DMS 273 (cell line): ENCODE data around the gene MCC.

Experiments used
- DNase-seq: peaks from one replicate; lab custom pipeline; 2025; ENCODE audit not compliant: unreplicated experiment; lab: John Stamatoyannopoulos, UW

The MCC gene

GRCh38 chr5:113161806-113162205 is 326.4 kb downstream of the MCC start:
- peak; percentile 87 for DNase-seq

- no peak for DNase-seq
Measured at GRCh38 chr5:113157886-113158285, 330.4 kb downstream of the MCC start.

DNA sequence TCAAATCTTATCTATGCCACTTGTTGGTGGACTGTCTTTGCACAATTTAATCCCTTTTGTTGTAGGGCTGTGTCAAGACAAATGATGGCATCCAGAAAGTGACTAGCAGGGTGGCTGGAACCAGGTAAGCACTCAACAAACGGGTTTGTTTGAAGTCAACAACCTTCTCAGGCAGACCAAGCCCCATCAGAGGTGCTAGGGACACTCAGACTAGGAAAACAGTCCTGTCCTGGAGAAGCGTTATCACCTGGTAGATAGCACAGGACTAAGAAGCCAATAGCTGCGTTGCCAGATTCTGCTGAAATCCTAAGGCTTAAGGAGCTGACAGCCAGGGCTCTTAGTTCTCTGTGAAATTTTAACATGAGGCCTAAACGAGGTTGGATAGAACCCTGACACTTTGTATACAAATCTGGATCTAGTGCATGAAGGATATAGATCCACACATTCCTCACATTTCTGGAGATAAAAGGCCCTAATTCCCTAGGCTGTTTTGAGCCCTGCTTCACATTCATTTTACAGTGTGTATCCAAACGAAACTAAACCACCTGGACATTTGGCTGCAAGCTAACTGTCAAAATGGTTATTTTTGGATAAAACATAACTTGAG is 331.9 kb downstream of the MCC start:
- DNase-seq = no peak

GRCh38 chr5:113153512-113154097 is 334.6 kb downstream of the MCC start:
- DNase-seq = no peak

- DNase-seq = no peak
Measured at GRCh38 chr5:113152380-113152740, 335.9 kb downstream of the MCC start.

DNA sequence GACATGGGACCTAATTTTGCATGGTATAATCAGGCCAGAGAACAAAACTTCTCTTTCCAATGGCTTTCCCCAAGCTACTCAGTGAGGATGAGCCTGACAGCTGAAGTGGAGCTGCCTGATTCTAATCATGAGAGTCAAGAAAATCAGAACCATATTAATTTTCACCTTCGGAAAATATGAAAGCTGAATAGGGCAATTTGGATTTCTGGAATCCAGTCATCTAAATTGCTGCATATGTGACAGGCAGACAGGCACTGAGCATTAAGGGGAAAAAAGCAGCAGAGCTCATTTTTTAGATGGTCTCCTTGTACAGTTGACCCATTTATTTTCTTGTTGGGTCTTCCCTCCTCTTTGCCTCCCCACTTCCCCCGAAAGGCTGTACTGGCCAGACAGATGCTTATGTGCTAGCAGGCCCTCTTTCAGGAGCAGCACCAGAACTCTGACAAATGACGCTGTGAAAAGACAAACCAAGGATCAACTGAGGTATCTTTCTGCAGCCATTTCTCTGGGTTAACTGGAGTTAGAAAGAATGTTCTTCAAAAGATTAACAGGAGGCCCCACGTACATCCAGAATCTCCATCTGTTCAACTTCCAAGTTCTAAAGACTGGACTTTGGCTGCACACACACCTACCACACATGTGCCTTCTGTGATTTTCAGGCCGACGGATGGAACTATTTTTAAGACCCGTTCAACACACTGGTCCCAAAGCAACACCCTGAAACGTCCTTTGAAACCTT is 336.4 kb downstream of the MCC start:
- DNase-seq = no peak

GRCh38 chr5:113150821-113151220 is 337.4 kb downstream of the MCC start:
- DNase-seq = no peak

- DNase-seq = no peak
Measured at GRCh38 chr5:113150221-113150620, 338.0 kb downstream of the MCC start.

DNA sequence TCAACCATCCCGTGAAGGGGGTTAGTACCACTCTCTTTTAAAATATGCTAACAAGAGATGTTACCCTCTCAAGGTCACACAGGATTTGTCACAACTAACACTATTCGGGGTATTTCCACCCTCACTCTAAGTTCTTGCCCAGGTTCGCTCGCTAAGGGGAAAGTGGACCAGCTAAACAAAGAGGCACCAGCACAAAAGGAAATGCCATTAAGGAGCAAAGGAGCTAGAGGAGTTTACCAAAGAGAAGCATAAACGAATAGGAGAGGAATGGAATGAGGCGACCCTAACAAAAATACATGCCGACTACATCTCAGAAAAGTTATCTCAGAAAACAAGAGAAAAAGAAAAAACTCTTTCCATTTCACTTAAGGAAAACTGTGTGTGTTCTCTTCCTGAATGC is 340.7 kb downstream of the MCC start:
- DNase-seq = no peak

- DNase-seq = no peak
Measured at GRCh38 chr5:113147101-113147508, 341.1 kb downstream of the MCC start.

DNA sequence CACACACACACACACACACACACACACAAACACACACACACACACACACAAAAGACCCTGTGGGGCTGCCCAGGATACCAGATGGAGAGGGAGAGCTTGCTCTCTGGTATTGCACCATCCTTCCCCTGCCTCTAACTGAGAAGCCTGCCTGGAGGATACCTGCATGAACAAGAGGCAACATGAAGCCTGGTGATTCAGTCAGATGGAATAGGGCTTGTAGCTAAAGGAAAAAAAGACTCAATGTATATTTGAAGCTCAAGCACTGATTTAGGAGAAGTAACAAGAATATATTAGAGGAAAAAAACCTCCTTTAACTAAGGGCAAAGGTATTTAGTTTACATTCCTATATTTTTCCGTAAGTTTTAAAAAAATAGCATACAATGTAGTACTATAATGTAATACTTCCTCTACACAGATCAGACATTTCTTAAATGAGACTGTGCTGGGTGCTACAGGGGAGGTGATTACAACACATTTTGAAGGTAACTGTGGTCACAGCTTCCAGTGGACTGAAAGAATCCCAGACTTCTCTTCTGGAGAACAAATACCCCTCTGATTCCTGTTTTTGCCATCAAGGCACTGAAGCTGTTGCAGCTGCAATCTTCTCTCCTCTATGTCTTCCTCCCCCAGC is 342.4 kb downstream of the MCC start:
- no peak for DNase-seq

DNA sequence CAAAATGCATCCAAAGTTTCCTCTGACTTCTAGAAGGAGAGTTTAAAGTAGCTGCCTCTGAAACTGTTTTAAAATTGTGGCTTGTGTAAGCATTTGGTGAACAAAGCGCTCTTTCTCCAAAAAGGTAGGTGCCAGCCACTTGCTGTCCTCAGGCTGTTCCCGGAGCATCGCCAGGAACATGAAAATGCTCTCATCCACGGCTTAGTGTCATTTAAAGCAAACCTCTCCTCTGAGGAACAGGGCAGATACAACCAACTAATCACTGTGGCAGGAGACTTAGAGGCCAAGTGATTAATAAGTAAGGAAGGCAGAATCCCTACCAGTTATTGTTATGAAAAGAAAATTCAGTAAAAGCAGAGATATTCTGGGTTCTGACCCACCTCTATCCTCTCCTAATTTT is 346.1 kb downstream of the MCC start:
- DNase-seq = no peak

DNA sequence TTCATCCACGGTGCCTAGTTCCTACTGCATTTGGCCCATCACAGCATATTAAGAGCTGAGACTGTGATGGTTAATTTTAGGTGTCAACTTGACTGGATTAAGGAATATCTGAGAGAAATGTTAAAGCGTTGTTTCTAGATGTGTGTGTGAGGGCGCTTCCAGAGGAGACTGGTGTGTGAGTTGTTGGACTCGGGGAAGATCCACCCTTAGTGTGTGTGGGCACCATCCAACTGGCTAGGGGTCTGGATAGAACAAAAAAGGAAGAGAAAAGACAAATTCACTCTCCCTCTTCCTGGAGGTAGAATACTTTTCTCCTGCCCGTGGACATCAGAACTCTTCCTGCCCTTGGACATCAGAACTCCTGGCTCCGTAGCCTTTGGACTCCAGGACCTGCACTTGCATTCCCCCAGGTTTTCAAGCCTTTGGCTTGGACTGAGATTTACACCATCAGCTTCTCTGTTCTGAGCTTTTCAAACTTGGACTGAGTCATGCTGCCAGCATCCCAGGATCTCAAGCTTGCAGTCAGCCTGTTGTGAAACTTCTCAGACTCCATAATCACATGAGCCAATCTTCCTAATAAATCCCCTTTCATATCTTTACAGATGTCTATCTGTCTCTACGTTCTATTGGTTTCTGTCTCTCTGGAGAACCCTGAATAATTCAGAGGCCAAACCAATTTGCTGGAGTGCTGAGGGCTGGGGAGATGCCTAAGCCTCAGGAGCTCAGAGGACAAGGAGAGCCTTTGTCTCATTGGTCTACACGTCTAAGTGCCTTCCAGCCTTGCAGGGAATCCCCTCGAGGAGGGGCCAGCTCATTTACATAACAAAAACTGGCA is 347.2 kb downstream of the MCC start:
- no peak for DNase-seq

GRCh38 chr5:113133211-113133975 is 354.9 kb downstream of the MCC start:
- DNase-seq = no peak

DNA sequence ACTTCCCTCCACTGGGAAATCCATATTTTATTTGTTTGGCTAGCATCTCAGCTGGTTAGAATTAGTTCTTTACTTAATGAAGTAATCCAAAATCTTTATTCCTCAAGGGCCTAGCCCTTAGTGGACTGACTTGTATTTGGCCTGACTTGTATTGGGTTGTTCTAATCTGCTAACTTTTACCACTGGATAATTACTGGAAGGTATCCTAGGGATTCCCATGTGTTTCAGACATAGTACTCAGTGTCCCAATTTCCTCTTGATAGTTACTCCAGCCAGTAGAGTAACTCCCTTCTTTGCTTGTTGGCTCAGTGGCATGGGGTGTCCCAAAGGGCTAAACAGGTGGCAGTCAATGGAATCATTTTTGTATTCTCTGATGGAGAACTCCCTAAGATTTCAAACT is 355.7 kb downstream of the MCC start:
- DNase-seq = no peak

- no peak for DNase-seq
Measured at GRCh38 chr5:113128641-113129330, 359.5 kb downstream of the MCC start.

DNA sequence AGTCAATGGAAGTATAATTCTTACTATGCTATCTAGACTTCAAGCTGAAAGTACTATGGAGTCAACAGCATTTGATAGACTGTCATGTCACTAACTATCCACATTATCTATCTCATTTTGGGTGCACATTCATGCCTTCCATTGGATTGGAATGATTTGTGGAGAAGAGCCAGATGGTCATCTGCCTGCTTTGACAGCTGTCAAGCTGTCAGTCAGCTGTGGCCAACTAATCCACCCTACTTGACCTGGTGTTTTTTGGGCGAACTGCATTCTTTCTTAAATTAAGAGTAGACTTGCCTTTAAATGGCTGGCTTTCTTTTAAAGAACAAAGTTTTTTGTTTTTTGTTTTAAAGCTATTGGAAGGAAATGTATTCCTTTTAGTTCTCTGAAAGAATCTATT is 360.2 kb downstream of the MCC start:
- peak; percentile 39 for DNase-seq

DNA sequence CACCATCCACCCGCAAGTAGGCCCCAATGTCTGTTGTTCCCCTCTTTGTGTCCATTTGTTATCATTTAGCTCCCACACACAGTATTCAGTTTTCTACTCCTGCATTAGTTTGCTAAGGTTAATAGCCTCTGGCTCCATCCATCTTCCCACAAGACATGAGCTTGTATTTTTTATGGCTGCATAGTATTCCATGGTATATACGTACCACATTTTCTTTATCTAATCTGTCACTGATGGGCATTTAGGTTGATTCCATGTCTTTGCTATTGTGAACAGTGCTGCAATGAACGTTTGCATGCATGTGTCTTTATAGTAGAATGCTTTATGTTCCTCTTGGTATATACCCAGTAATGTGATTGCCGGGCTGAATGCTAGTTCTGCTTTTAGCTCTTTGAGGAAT is 361.2 kb downstream of the MCC start:
- DNase-seq = no peak

GRCh38 chr5:113125371-113125770 is 362.9 kb downstream of the MCC start:
- DNase-seq = peak; percentile 15

DNA sequence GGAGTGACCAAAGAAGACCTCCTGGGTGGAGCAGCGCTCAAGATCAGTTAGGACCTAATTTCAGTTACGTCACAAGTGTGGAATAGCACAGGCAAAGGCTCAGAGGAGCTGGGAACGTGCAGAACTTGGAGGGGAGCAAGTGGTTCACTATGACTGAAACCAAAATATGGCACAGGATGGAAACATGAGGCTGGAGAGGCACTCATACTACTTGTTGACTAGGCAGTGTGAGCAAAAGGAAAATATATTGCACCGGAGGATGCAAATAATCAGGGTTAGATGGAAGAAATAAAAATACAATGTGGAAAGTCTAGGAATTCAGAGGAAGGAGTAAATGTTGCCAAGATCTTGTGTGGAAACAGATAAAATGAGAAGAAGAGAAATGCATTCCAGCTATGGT is 363.3 kb downstream of the MCC start:
- DNase-seq = no peak
